Smooth muscle cell (in vitro differentiated cells): ENCODE results near the gene FAM53B. TPM values are rescaled to one million over a fixed set of nuclear protein-coding genes. Genes with fewer than 3 reads are reported as not detected.

Source experiments
- DNase-seq: peaks from one replicate; lab custom pipeline; 2025; ENCODE audit not compliant: unreplicated experiment; lab: John Stamatoyannopoulos, UW
- H2AFZ ChIP-seq: fragments of 200-600 bp; sonication (generic); 2 replicates; pipeline ENCODE4 v1.6.0; 2016; ENCODE audit warnings: antibody characterized with exemption, low read depth, mild to moderate bottlenecking
- H3F3A ChIP-seq: fragments of 200-600 bp; sonication (generic); 2 replicates; pipeline ENCODE4 v1.6.0; 2017; ENCODE audit warnings: antibody characterized with exemption, low read depth
- H3K27ac ChIP-seq: fragments of 200-600 bp; sonication (generic); 2 replicates; pipeline ENCODE4 v1.5.1; 2016; ENCODE audit warnings: low read depth, mild to moderate bottlenecking
- H3K27me3 ChIP-seq: fragments of 200-600 bp; sonication (generic); 2 replicates; pipeline ENCODE4 v1.6.1; 2016; ENCODE audit warnings: low read depth, mild to moderate bottlenecking
- H3K36me3 ChIP-seq: fragments of 200-600 bp; sonication (generic); 2 replicates; pipeline ENCODE4 v1.5.1; 2016; ENCODE audit warnings: low read depth
- H3K4me1 ChIP-seq: fragments of 200-600 bp; sonication (generic); 2 replicates; pipeline ENCODE4 v1.5.1; 2016; ENCODE audit warnings: low read depth
- H3K4me2 ChIP-seq: fragments of 200-600 bp; sonication (generic); 2 replicates; pipeline ENCODE4 v1.6.0; 2016; ENCODE audit warnings: mild to moderate bottlenecking
- H3K4me3 ChIP-seq: fragments of 200-600 bp; sonication (generic); 2 replicates; pipeline ENCODE4 v1.5.1; 2016; ENCODE audit warnings: mild to moderate bottlenecking
- H3K79me2 ChIP-seq: fragments of 200-600 bp; sonication (generic); 2 replicates; pipeline ENCODE4 v1.6.0; 2016; ENCODE audit warnings: low read depth, mild to moderate bottlenecking
- H3K9ac ChIP-seq: fragments of 200-600 bp; sonication (generic); 2 replicates; pipeline ENCODE4 v1.6.0; 2016; ENCODE audit warnings: low read depth
- H3K9me3 ChIP-seq: fragments of 200-600 bp; sonication (generic); replicated peaks from 2 replicates; pipeline ENCODE4 v1.5.1; 2016; ENCODE audit warnings: low read depth
- H4K20me1 ChIP-seq: fragments of 200-600 bp; sonication (generic); 2 replicates; pipeline ENCODE4 v1.6.0; 2016; ENCODE audit warnings: low read depth
- CTCF ChIP-seq: fragments of 200-600 bp; sonication (generic); IDR thresholded peaks from 2 replicates; pipeline ENCODE4 v1.5.1; 2017; ENCODE audit warnings: borderline replicate concordance, mild to moderate bottlenecking, antibody characterized with exemption; ENCODE audit not compliant: insufficient read depth, poor library complexity, severe bottlenecking
- WGBS: methylation state at CpG from one replicate; pipeline ENCODE4 v1.1.7; 2016; ENCODE audit warnings: low lambda C conversion rate; 5-methylcytosine and 5-hydroxymethylcytosine counted together
- polyA plus RNA-seq: library from polyadenylated mRNA; unstranded; fragments of >200 nt; fragmentation: Nextera tagmentation; extraction: Ambion mirVana; gene quantifications from 2 replicates; pipeline ENCODE4 v1.2.1, GENCODE V29; 2016
- total RNA-seq: library from RNA; depleted of rRNA; stranded (reverse); fragments of >200 nt; gene quantifications from 2 replicates; pipeline ENCODE4 v1.2.3, GENCODE V29; 2014

FAM53B gene
- total and polyA plus RNA-seq, 2 experiments from 2014 or later, result 5.5 to 6.2 TPM

GRCh38 chr10:124663228-124663627 lies 81.0 kb downstream of the FAM53B start:
- 96% methylated on average over 8 of the region's 8 CpGs for WGBS
- no peaks in the 10 kb centered on the region for H3K36me3 ChIP-seq

GRCh38 chr10:124661660-124662180 lies 82.5 kb downstream of the FAM53B start:
- H2AFZ ChIP-seq, result no peak overlapping the region
- H3K9ac ChIP-seq, result no peak overlapping the region
- H3K36me3 ChIP-seq, result no peaks in the 10 kb centered on the region

More at GRCh38 chr10:124663228-124663627, 81.0 kb downstream of the FAM53B start:
- Histone ChIP-seq H3K27me3 (no peaks in the 10 kb centered on the region), H2AFZ (no peak overlapping the region), H3K4me3 (no peak overlapping the region), H3K27ac (no peak overlapping the region), H3K9ac (no peak overlapping the region), H3K79me2 (no peaks in the 10 kb centered on the region), H4K20me1 (peaks cover 52% of the 10 kb centered on the region), H3F3A (no peaks in the 10 kb centered on the region), H3K4me1 (no peaks in the 10 kb centered on the region), H3K4me2 (no peak overlapping the region), H3K9me3 (no peaks in the 10 kb centered on the region)
- TF ChIP-seq CTCF, result no peak
- DNase-seq, result no peak

GRCh38 chr10:124660404-124661125 lies 83.6 kb downstream of the FAM53B start:
- no peak overlapping the region for H3K9ac ChIP-seq
- peaks cover 49% of the 10 kb centered on the region for H4K20me1 ChIP-seq
- H3K79me2 ChIP-seq, result no peaks in the 10 kb centered on the region
- no peak for TF ChIP-seq CTCF
- H3K4me3 ChIP-seq, result no peak overlapping the region
- no peak overlapping the region for H2AFZ ChIP-seq
- no peaks in the 10 kb centered on the region for H3K36me3 ChIP-seq
- H3K27ac ChIP-seq, result no peak overlapping the region
- H3K9me3 ChIP-seq, result no peaks in the 10 kb centered on the region
- H3K4me1 ChIP-seq, result peaks cover 5% of the 10 kb centered on the region
- H3F3A ChIP-seq, result no peaks in the 10 kb centered on the region
- 96% methylated on average over 12 of the region's 12 CpGs for WGBS
- H3K4me2 ChIP-seq, result no peak overlapping the region
- H3K27me3 ChIP-seq, result no peaks in the 10 kb centered on the region
- DNase-seq, result no peak

More at GRCh38 chr10:124661660-124662180, 82.5 kb downstream of the FAM53B start:
- no peak for DNase-seq
- WGBS, result 94% methylated on average over 9 of the region's 9 CpGs
- TF ChIP-seq CTCF, result no peak
- Histone ChIP-seq H3K4me2 (no peak overlapping the region), H3F3A (no peaks in the 10 kb centered on the region), H3K9me3 (no peaks in the 10 kb centered on the region), H3K27me3 (no peaks in the 10 kb centered on the region), H3K79me2 (no peaks in the 10 kb centered on the region), H3K27ac (no peak overlapping the region), H3K4me3 (no peak overlapping the region), H4K20me1 (peaks cover 48% of the 10 kb centered on the region), H3K4me1 (peaks cover 5% of the 10 kb centered on the region)
